Measurements from ENCODE around the gene COTL1.

- TF ChIP-seq CTCF (IDR thresholded peaks at IDR 0.05), result no peak
- TF ChIP-seq POLR2A (IDR thresholded peaks at IDR 0.05), result no peak
Measured at GRCh38 chr16:84635702-84636101, 17.8 kb upstream of the COTL1 start.

Data from heart left ventricle (tissue), 13 donors.